Measurements from ENCODE around the gene FOXN4.

Gene FOXN4

DNA sequence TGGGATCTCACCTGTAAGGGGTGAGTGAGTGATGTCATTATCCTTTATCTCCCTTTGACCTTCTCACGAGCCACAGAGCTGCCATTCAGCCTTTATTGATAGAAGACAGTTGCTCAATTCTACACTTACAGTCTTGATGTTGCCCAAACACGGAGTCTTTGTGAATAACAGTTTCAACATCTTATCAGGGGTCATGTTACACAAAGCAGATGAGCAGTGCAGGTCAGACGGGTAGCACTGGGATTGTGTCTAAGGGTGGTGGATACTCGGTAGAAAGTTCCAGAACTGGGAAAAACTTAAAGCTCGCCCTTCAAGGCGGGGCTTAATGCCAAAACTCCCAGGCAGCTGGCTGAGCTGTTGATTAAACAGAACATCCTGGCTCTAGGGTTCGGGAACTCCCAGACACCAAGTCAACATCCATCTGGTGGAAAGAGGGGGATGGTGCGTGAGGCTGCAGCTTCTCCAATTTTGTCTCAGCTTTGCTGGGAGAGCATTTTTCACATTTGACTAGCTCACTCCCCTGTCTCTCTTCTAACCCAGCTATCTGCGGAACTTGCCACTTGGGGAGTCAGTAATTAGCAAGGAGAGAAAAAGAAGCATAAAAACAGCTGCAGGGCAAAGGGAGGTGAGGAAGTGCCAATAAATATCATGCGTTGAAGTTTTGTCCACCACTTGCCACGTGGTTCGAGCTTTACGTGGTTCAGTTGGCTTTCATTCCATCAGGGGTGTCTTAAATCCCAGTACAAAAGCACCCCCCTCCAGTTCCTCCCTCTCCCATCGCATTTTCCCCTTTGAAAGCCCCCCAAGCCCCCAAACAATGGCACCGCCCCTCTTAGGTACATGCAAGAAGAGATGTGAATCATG, 31.0 kb downstream of the FOXN4 start:
- no peak for DNase-seq

DNA sequence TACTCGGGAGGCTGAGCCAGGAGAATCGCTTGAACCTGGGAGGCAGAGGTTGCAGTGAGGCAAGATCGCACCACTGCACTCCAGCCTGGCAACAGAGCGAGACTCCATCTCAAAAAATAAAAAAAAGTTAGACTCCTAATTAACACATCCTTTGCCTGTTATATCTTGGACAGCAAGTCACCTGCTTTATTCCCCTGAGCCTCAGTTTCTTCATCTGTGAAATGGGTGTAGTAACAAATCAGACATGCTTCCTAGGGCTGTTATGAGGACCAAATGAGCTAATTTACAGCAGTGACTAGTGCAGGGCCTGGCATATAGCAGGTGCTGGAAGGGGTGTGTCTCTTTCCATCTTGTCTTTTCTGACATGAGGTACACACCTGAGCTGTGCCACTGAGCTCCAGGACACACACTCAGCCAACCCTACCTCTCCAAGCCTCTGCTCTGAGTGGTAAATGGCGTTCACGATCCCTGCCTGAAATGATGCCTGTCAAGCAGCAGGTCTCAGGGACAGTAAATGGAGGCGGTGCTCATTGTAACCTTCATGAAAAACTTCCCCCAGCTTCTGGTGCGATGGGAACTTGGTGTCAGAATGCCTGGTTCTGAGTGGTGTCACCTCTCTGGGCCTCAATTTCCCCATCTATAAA, 31.7 kb downstream of the FOXN4 start:
- DNase-seq: no peak

DNA sequence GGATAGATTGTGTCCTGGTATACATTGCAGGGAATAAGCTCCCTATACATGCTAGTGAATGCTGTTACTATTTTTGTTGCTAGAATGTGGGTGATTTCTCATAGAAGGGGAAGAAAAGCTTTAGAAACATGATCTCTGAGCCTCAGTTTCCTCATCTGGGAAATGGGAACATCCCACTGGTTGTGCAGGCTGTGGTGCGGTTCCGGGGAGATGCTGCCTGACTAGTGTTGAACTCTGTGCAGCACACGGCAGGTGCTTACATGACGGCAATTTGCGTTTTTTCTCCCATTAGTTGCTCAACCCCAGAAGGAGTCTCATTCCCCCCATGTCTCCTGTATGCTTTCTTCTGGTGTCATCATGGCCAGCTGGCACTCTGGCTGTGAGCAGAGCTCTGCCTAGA, 32.9 kb downstream of the FOXN4 start:
- no peak for DNase-seq

DNA sequence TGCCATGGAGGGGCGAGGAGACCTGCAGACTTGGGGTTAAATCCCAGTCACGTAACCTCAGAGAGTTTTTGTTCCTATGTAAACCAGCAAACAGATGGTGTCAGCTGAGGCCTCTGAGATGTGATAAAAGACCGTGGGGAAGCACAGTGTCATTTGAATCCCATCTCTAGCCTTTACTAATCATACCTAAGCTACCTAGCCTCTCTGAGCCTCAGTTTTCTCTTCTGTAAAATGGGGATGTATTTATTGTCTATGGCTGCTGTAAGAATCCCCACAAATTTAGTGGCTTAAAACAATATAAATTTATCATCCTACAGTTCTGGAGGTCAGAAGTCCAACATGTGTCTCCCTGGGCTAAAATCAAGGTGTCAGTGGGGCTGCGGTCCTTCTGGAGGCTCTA, 33.9 kb downstream of the FOXN4 start:
- DNase-seq: no peak

DNA sequence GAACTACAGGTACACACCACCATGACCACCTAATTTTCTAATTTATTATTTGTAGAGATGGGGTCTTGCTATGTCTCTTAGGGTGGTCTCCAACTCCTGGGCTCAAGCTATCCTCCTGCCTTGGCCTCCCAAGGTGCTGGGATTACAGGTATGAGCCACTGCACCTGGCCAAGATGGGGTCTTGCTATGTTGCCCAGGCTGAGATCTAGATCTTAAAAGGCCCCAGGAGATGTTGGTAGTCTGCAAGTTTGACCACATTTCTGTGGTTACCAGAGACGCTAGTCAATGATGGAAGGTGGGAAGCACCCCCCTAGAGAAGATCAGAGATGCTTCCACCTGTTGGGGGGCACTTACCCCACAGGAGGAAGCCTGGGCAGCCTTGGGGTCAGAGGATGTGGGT, 34.7 kb downstream of the FOXN4 start:
- no peak for DNase-seq

DNA sequence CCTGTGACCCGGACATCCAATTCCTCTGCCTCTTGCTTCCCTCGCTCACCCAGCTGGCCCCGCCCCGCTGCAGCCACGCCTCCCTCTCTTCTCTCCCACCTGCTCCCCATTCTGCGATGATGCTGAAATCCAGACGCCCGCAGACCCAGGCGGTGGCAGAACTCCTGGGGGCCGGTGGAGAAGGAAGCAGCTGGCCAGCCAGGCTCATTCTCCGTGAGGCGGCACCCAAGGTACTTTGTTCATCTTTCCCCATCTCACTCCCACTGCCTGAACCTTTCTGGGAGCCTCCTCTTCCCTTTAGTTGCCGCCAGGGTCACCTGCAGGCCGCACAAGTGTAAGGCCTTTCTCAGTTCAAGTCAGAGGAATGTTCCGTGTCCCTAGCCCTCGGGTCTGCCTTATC, 35.7 kb downstream of the FOXN4 start:
- no peak for DNase-seq

DNA sequence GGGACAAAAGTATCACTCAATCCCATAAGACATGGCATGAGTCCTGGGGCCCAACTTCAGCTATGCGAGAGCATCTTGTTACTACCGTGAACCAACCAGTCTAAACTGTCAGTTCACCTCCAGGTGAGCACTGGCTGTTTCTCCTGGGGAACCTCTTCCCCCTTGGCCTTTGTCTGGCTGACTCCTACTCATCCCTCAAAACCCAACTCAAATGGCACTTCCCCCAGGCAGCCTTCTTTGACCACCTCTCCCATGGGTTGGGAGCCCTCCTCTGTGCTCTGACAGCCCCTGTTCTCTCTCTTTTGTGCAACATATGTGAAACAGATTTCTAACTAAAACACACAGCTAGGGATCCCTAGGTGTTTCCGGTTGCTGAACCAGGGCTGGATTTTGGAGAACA, 37.7 kb downstream of the FOXN4 start:
- no peak for DNase-seq

DNA sequence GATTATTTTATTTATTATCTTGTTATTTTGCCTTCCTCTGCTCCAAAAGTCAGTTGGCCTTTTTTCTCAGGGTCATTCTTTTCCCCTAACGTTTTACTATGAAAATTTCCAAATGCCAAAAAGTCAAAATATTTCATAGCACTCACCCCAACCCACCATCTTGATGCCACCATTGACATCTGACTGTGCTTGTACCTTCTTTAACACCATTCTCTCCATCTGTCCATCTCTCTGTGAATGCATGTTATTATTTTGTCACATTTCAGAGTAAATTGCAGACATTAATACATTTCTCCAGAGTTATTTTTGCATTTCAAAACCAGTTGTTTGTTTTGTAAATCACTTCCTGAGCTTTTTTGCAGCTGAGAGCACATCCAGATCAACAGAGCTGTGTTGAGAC, 38.6 kb downstream of the FOXN4 start:
- no peak for DNase-seq

DNA sequence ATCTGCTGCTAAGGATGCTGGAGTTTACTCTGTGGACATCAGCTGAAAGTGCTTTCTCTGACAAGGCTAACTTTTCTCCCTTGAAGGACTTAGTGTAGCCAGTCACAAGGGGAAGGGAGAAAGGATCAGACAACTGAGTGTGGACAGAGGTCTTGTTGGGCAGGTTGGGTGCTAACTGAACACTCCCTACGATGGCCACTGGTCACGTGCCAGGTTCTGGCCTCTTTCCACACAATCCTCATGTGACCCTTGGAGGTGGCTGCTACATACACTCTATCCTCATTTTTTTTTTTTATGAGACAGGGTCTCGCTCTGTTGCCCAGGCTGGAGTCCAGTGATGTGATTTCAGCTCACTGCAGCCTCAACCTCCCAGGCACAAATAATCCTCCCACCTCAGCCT, 39.7 kb downstream of the FOXN4 start:
- DNase-seq: no peak

DNA sequence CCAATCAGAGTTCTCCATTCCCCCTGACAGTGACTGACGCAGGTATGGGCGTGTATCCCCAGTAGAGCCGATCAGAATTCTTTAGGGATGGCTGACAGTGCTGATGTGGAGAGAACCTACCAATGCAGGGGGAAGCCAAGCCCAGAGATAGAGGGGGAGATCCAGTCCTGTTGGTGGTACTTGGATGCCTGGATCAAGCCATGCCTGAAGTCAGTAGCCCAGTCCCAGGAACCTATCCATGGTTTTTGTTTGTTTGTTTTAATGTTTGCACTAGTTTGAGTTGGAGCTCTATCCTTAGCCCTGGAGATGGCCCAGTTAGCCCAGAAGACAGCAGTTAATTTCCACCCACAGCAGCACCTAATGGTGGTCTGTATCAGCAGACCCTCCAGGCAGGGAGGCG, 40.2 kb downstream of the FOXN4 start:
- DNase-seq: no peak

DNA sequence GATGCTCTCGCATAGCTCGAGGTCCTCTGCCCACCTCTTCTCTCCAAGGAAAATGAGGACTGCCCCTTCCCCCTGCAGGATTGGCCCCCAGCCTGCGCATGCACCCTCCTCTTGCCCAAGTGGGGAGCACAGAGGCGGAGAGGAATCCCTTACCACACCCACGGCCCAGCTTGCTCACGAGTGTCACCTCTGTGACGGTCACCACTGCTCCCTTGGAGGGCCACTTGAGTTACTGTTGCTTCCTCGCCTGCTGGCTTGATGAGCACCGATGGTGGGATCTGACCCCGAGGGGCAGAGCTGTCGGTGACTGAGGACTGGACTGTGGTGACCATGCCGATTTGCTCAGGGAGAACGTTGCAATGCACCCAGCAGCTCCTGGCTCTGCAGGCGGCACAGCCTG, 41.7 kb downstream of the FOXN4 start:
- no peak for DNase-seq

DNA sequence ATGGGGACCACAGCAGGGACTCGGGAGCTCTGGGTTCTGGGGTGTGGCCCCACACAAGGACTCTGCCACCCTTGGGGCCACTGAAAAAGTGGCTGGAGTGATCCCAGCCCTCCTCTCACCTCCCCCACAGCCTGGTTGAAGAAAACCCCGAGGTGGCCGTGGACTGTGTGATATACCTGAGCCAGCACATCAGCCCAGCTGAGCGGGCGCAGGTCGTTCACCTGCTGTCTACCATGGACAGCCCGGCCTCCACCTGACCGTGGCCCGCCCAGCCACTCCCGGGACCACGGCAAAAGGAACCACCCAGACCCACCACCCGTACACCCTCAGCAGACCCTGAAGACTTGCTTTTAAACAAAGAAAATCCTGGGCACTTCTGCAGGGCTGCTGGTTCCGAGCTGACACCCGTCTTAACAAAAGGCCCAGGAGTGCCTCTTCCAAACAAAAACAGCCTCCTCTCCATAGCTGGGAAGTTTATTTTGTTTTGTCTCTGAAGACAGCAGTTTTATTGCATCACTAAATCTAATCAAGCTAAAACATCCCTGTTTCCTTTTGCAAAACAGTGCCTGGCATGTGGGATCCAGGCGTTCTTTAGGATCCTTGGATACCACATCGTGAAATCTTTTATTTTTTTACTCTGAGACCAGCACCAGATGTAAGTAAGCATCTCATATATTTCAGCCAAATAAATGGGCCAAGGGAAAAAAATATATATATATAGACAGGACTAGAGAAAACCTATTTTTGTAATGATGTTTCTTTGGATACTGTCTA, 42.8 kb downstream of the FOXN4 start:
- DNase-seq: no peak

DNA sequence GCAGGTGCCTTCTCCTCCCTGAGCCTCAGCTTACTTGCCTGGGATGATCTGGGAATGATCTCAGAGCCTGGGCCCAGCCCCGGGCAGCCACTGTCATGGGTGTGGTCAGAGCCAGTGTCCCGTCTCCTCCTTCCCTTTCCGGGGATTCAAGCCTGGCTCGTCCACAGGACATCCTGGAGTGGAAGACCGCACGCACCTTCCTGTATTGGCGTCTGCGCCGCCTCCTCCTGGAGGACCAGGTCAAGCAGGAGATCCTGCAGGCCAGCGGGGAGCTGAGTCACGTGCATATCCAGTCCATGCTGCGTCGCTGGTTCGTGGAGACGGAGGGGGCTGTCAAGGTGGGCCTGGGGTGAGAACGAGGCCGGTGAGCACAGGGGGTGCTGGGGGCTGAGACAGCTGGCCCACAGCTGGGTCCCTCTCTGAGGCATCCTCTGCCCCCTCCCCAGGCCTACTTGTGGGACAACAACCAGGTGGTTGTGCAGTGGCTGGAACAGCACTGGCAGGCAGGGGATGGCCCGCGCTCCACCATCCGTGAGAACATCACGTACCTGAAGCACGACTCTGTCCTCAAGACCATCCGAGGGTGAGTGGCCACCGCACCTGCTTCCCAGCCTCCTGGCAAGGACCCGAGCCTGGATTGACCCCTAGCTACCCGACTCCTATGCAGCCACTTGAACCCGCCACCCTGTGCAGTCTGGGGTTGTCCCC, 44.0 kb downstream of the FOXN4 start:
- DNase-seq: no peak

DNA sequence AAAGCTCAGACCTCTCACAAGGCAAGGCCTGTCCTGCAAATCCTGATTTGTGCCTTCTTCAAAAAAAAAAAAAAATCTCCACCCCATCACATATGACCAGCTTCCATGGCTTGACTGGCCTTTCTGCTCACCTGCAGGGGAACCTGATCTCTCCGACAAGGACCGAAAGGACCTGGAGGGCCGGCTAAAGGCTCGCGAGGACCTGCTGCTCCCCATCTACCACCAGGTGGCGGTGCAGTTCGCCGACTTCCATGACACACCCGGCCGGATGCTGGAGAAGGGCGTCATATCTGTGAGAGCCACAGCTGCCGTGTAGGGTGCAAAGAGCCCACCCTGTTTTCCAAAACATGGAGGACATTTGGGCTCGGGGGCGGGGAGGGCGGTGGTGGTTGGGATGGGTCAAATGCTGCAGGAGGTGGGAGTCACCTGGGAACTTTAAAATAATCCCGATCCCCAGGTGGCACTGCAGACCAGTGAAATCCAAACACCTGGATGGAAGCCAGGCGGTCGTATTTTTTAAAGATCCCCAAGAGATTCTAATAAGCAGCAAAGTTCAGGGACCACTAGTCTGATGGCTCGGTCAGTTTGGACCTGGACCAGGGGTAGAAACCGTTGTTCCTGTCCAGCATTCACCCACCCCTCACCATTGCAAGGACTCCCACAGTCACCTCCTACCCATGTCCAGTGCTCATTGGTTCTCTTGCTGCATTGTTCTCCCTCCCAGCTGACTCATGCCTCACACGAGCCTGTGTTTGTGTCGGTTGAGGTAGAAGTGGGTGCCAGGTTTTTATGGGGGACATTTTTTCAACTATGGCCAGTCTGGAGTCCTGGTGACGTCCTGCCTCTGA, 44.8 kb downstream of the FOXN4 start:
- peak; percentile 35 for DNase-seq

DNA sequence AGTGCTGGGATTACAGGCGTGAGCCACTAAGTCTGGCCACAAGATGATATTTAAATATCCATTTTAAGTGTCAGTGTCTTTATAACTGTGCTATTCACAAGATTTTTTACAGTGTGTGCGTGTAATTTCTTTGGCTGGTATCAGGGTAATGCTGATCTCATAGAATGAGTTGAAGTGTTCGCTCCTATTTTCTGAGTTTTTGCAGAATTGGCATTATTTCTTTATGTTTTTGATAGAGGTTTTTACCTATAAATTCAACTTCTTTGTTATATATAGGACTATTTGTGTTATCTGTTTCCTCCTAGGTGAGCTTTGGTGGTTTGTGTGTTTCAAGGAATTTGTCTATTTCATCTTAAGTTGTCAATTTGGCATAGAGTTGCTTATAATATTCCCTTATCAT, 45.6 kb downstream of the FOXN4 start:
- no peak for DNase-seq

DNA sequence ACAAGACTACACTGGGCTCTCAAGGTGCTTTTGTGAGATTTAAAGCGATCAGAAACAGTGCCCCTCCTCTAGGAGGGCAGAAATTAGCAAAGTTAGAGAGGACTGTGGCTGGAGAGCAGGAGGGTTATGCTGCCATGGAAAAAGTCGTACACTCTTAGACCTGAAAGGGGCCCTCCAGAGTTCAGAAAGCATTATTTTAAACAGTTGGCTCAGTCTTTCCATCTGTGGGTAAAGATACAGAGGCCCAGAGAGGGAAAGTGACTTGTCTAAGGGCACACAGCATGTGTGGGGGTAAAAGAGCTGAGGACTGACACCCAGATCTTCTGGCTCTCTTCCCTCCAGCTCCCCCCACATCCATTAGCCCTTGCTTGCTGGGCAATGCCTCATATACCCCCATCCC, 47.1 kb downstream of the FOXN4 start:
- no peak for DNase-seq

DNA sequence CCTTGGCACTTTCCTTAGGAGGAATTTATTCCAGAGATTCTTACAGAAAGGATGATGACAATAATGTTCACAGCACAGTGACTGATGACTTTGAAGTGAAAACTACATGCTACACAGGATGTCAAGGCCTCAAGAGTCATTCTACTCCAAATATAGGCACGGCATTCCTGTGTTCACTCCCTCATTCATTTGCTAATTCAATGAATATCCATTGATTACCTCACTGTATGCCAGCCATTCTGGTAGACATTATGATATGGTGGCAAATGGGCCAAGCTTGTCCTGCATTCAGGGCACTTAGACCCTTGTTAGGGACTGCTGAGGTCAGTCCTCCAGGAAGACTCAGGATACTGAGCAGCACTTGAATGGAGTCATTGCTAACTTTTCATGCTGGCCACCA, 48.0 kb downstream of the FOXN4 start:
- no peak for DNase-seq

DNA sequence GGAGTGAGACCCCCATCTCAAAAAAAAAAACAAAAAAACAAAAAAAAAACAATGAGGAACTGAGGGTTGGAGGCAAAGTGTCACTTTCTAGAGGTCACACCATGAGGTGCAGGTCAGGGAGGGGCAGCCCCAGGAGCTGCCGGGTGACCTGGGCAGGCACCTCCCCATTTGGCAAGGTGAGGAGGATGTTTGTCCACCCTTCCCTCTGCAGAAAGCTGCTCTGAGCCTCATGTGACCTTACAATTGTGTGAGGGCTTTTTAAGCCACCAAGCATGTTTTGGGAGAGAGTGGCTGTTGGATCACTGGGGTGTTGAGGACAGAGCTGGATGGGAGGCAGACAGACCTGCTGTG, 49.6 kb downstream of the FOXN4 start:
- DNase-seq: no peak

DNA sequence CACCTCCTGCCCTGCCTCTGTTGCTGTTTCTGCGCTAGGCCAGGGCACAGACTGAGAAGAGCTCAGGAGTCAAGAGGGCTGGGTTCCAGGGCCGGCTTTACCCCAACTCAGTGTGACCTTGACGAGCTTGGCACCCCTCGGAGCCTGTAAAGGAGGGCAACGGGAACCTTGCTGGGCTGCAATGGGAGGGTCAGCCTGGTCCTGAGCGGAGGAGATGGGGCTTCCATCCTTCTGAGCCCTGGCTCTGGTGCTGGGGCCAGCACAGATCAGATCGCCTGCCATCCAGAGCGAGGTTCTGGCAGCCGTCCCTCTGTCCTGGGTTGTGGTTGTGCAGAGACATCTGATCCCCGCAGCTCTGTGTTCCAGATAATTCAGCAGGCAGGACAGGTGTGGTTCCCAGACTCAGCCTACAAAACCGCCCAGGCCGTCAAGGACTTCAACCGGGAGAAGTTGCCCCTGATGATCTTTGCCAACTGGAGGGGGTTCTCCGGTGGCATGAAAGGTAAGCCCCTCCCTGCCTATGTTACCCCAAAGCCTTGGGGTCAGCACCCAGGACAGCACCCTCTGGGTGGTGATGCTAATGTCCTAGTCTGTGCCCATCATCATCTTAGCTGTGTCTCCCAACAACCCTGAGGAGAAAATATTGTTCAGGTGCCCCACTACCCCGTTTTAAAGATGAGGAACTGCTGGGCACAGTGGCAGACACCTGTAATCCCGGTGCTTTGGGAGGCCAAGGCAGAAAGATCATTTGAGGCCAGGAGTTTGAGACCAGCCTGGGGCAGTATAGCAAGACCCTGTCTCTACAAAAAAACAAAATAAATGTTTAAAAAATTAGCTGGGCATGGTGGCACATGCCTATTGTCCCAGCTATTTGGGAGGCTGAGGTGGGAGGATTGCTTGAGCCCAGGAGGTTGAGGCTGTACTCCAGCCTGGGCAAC, 50.2 kb downstream of the FOXN4 start:
- DNase-seq: no peak

DNA sequence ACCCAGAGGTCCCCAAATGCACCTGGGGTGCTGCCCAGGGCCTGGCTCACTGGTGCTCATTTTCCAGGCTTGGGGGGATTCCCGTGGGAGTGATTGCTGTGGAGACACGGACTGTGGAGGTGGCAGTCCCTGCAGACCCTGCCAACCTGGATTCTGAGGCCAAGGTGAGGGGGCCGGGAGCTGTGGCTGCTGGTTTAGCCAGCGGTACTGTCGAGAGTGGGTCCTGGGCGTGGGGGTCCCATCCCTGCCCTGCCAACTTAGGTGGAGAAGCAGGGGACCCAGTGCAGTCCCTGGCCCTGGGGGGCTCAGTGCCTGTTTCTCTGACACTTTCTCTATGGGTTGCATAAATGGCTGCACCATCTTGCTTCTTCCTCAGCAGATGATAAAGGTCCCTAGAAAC, 50.9 kb downstream of the FOXN4 start:
- no peak for DNase-seq

DNA sequence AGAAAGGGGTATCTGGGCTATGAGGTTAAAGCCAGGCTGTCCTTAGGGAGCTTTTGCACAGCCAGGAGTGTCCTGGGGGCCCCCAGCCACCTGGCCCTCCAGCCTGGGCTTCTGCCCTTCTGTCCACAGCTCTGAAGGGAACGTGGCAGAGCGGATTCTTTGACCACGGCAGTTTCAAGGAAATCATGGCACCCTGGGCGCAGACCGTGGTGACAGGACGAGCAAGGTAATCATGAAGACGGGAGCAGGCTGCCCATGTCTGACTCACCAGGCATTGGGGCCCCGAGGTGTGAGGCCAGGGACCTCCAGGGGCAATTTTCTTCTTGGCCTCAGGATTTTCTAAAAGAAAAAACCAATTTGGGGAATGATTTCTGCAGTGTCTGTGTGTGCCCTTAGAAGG, 53.1 kb downstream of the FOXN4 start:
- DNase-seq: no peak

Data from stimulated activated CD4-positive, alpha-beta T cell treated with anti-CD3 and anti-CD28 coated beads, Interleukin-4, amount 100 ng/mL, for 1 hour (primary cell).